Measurements from ENCODE around the gene DTNB.

GRCh38 chr2:25379535-25379934 lies 293.8 kb downstream of the DTNB start:
- no peak for TF ChIP-seq CTCF (IDR thresholded peaks at IDR 0.05)
- no peak for TF ChIP-seq POLR2A (IDR thresholded peaks at IDR 0.05)
- no peak for TF ChIP-seq EP300 (IDR thresholded peaks at IDR 0.05)

All from ovary (tissue), 3 donors.